ENCODE measurements around the gene VAV3.

Gene VAV3

DNA sequence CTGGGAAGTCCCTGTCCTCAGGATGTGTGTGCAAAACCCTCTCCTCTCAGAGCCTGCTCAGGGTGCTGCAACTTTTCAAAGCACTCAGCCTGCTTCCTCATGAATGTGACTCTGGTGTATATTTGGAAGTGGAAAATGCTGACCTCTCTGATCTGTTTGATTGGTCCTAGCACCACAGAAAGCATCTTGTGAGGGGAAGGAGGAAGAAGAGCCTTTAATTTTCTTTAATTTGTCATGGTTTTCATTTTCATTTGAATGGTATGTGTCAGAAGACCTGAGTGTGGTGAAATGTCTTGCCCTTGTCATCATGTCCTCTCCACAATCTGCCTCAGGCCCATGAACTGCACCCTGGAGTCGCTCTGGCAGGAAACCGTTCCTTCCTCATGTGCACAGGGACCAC lies 440.7 kb downstream of the VAV3 start:
- DNase-seq: no peak

GRCh38 chr1:107523736-107524135 lies 441.2 kb downstream of the VAV3 start:
- DNase-seq: no peak

GRCh38 chr1:107523061-107523460 lies 441.9 kb downstream of the VAV3 start:
- DNase-seq: no peak
